Lower lobe of right lung (tissue), 2 donors: ENCODE measurements around the gene PIK3AP1. TPM values are rescaled to one million over a fixed set of nuclear protein-coding genes. Genes with fewer than 3 reads are reported as not detected.
"Not testable (repeated sequence)": the region's sequence is repeated elsewhere in the genome, so short reads cannot be mapped to it uniquely, and the experiment has no call there.

Experiments used
- ATAC-seq, 2 donors: fragments of 200-7000 bp; cut with Tn5 transposase; one replicate each; pipeline ENCODE4 v1.9.1; 2020 to 2022; ENCODE audit warnings: mild to moderate bottlenecking in 2 of 2, moderate library complexity in 2 of 2
- DNase-seq: peaks from one replicate; pipeline ENCODE4 v3.0.0-alpha.2; 2020
- H3K27ac ChIP-seq: fragments of 200-600 bp; one replicate; pipeline ENCODE4 v1.8.0; 2022
- H3K27me3 ChIP-seq: fragments of 200-600 bp; one replicate; pipeline ENCODE4 v1.8.0; 2022; ENCODE audit warnings: low read depth
- H3K36me3 ChIP-seq: fragments of 200-600 bp; one replicate; pipeline ENCODE4 v1.8.0; 2022; ENCODE audit warnings: mild to moderate bottlenecking
- H3K4me1 ChIP-seq: fragments of 200-600 bp; one replicate; pipeline ENCODE4 v1.8.0; 2022
- H3K4me3 ChIP-seq: fragments of 200-600 bp; one replicate; pipeline ENCODE4 v1.8.0; 2022; ENCODE audit warnings: mild to moderate bottlenecking
- H3K9me3 ChIP-seq: fragments of 200-600 bp; one replicate; pipeline ENCODE4 v1.8.0; 2022
- intact Hi-C: fragments of 100-400 bp; cut with DNase I; formaldehyde crosslinking; loops from one replicate; pipeline ENCODE4 v1.11.0; 2022
- total RNA-seq: library from RNA; stranded (reverse); fragmentation: NEBNext Ultra II Directional; extraction: Animal tissue kit (Norgen Biotek cat#: 25700); gene quantifications from one replicate; pipeline ENCODE4 v1.2.1, GENCODE V29; 2021
- TF ChIP-seq, protein P1 (sequence below): fragments of 200-600 bp; IDR thresholded peaks from one replicate; pipeline ENCODE4 v1.8.0; 2022; ENCODE audit warnings: antibody characterized with exemption, mild to moderate bottlenecking
- donor health status: DM: no; HTN: yes; CAD: no; lungs with severe emphysema.

PIK3AP1 gene
- total RNA-seq, 1 donor from 2014 or later = 71.6 TPM

DNA sequence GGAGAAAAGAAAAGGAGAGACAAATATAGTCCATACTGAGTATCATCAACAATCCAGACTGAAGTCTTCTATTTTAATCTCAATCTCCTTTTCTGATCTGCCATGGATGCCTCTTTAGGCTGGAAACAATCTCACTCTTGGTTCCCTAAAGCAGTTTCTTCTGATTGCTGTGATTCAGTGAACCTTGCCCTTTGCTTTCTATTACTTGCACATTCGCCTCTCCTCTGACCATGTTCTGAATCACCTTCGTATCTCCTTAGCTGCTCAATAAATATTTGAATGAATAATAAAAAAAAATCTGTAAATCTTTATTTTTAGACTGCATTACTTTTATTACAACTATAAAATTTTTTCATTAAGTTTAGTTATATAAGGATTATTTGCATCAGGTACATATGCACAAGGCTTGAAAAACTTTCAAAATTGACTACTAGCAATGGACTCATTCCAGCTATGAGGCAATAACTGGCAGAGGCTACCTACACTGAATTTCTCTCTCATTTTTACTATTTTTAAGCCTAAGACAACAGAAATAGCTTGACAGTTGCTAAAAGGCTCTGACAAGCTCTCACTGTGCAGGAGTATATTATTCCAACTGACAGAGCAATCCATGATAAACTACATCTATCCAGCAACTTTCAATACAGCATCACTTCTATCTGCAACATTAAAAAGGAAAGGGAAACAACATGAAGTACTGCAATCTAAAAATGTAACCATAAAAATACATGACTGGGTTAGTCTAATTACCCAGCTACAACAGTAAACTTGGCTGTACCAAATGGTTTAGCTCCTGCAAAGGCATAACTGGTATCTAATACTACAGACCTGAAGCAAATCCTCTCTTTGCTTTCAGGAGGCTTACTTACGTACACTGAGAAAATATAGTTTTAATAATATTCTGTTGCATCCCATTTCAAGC is 159.1 kb downstream of the PIK3AP1 start:
- intact Hi-C loops = no loop called here
- Histone ChIP-seq H3K27me3 (no peaks in the 10 kb centered on the region), H3K36me3 (peaks cover 75% of the 10 kb centered on the region), H3K27ac (no peak overlapping the region), H3K4me3 (no peak overlapping the region), H3K4me1 (peaks cover 5% of the 10 kb centered on the region), H3K9me3 (no peaks in the 10 kb centered on the region)
- TF ChIP-seq, protein P1, sequence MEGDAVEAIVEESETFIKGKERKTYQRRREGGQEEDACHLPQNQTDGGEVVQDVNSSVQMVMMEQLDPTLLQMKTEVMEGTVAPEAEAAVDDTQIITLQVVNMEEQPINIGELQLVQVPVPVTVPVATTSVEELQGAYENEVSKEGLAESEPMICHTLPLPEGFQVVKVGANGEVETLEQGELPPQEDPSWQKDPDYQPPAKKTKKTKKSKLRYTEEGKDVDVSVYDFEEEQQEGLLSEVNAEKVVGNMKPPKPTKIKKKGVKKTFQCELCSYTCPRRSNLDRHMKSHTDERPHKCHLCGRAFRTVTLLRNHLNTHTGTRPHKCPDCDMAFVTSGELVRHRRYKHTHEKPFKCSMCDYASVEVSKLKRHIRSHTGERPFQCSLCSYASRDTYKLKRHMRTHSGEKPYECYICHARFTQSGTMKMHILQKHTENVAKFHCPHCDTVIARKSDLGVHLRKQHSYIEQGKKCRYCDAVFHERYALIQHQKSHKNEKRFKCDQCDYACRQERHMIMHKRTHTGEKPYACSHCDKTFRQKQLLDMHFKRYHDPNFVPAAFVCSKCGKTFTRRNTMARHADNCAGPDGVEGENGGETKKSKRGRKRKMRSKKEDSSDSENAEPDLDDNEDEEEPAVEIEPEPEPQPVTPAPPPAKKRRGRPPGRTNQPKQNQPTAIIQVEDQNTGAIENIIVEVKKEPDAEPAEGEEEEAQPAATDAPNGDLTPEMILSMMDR = no peak
- DNase-seq (no peak), ATAC-seq (no peak)

DNA sequence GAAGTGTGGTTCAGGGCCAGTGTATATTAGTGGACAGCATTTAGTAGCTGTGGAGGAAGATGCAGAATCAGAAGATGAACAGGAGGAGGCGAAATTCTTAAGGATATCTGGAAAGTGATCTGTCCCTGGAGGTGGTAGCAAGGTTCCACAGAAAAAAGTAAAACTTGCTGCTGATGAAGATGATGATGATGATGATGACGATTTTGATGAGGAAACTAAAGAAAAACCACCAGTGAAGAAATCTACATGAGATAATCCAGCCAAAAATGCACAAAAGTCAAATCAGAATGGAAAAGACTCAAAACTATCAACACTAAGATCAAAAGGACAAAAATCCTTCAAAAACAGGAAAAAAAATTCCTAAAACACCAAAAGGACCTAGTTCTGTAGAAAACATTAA is 159.8 kb downstream of the PIK3AP1 start:
- ATAC-seq (no peak), DNase-seq (no peak)
- Histone ChIP-seq H3K36me3 (peaks cover 76% of the 10 kb centered on the region), H3K9me3 (no peaks in the 10 kb centered on the region), H3K27me3 (no peaks in the 10 kb centered on the region), H3K4me3 (no peak overlapping the region), H3K4me1 (no peaks in the 10 kb centered on the region), H3K27ac (no peak overlapping the region)
- TF ChIP-seq, protein P1 = no peak
- intact Hi-C loops = no loop called here

DNA sequence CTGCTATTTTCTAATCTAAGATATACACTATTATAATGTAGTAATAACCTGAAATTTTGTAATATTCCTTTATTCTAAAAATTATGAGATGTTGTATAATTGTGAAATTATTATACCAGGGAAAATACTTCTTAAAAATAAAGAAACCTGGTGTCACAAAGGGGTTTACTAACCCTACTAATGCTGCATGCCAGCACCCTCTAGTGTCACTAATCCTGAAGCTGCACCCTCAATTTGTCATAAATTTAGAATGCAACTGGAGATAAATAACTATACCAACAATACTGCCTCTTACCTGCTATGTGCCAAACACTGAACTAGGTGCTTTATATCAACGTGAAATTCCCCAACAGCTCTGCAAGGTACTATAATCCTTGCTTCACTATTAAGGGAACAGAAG is 164.3 kb downstream of the PIK3AP1 start:
- H3K36me3 ChIP-seq = peaks cover 75% of the 10 kb centered on the region
- H3K4me1 ChIP-seq = no peaks in the 10 kb centered on the region
- ATAC-seq (no peak), DNase-seq (no peak)
- intact Hi-C loops = no loop called here
- TF ChIP-seq, protein P1 = peak; percentile 21
- H3K9me3 ChIP-seq = no peaks in the 10 kb centered on the region
- no peak overlapping the region for H3K4me3 ChIP-seq
- H3K27ac ChIP-seq = no peak overlapping the region
- H3K27me3 ChIP-seq = no peaks in the 10 kb centered on the region

DNA sequence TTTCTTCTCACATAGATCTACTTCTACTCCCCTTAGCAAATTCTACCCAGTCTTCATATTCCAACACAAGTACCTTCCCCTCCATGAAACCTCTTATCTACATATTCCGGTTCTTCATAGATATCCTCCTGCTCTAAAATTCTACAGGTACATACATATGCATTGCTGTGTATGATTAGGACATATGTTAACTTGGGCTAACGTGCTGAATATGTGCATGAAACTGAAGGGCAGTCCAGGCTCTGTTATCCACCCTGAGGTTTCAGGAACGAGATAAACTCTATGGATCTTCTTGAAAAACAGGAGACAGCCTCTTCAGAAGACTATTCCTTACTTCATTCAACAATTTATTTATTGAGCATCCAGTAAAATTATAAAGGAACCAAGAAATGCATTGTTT is 165.0 kb downstream of the PIK3AP1 start:
- no peak for DNase-seq
- Histone ChIP-seq H3K4me1 (no peaks in the 10 kb centered on the region), H3K9me3 (no peaks in the 10 kb centered on the region), H3K36me3 (peaks cover 75% of the 10 kb centered on the region), H3K27ac (no peak overlapping the region), H3K4me3 (no peak overlapping the region), H3K27me3 (no peaks in the 10 kb centered on the region)
- no peak for ATAC-seq
- TF ChIP-seq, protein P1 = no peak
- intact Hi-C loops = no loop called here

DNA sequence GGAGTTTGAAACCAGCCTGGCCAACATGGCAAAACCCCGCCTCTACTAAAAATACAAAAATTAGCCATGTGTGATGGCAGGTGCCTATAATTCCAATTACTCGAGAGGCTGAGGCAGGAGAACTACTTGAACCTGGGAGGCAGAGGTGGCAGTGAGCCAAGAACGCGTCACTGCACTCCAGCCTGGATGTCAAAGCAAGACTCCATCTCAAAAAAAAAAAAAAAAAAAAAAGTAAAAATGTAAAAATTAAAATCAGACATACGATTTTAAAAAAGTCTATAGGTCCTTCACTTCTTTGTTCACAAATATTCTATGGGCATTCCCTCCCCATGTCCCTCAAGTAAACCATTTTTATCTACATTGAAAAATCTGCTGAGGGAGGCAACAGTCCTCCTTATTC is 171.7 kb downstream of the PIK3AP1 start:
- no peaks in the 10 kb centered on the region for H3K9me3 ChIP-seq
- DNase-seq (no peak), ATAC-seq (no peak)
- peaks cover 98% of the 10 kb centered on the region for H3K36me3 ChIP-seq
- H3K27me3 ChIP-seq = no peaks in the 10 kb centered on the region
- intact Hi-C loops = no loop called here
- H3K4me3 ChIP-seq = no peak overlapping the region
- no peak overlapping the region for H3K27ac ChIP-seq
- no peaks in the 10 kb centered on the region for H3K4me1 ChIP-seq
- TF ChIP-seq, protein P1 = no peak

DNA sequence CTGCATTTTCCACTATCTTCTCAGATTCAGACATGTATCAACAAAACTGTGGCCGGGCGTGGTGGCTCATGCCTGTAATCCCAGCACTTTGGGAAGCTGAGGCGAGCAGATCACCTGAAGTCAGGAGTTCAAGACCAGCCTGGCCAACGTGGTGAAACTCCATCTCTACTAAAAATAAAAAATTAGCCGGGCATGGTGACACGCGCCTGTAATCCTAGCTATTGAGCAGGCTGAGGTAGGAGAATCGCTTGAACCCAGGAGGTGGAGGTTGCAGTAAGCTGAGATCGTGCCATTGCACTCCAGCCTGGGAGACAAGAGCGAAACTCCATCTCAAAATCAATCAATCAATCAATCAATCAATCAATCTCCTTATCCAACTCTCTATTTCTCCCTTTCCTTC is 174.8 kb downstream of the PIK3AP1 start:
- H3K4me3 ChIP-seq, intact Hi-C loops, H3K27ac ChIP-seq, H3K4me1 ChIP-seq, ATAC-seq, H3K9me3 ChIP-seq, DNase-seq, H3K27me3 ChIP-seq: not testable (repeated sequence)
- peaks cover 89% of the 10 kb centered on the region for H3K36me3 ChIP-seq
